ENCODE results near the gene COX20.

- no peak for TF ChIP-seq POLR2A (IDR thresholded peaks at IDR 0.05; ENCODE audit: low read depth, low read length)
- TF ChIP-seq TAF1 (IDR thresholded peaks at IDR 0.05; ENCODE audit: low read depth, low read length) = no peak
- no peak for TF ChIP-seq POLR2AphosphoS5 (IDR thresholded peaks at IDR 0.05; ENCODE audit: low read depth, low read length)
- no peak for TF ChIP-seq POU2F2 (IDR thresholded peaks at IDR 0.05; ENCODE audit: low read depth, low read length)
Observed at GRCh38 chr1:244846653-244847052, 11.2 kb downstream of the COX20 start.

Measured in GM12891 (cell line).